Stimulated activated naive CD8-positive, alpha-beta T cell treated with anti-CD3 and anti-CD28 coated beads, Interleukin-15, Interleukin-2, amounts not matched to agents 100 ng/mL and 50 ng/mL, for 24 hours (primary cell): ENCODE measurements around the gene GALNT18.

Experiments
- H3K27ac Mint-ChIP-seq: one replicate; pipeline ENCODE4 v1.8.0; 2021; ENCODE audit warnings: mild to moderate bottlenecking, mixed read lengths
- H3K27me3 Mint-ChIP-seq: one replicate; pipeline ENCODE4 v1.8.0; 2021; ENCODE audit warnings: mixed read lengths
- H3K36me3 Mint-ChIP-seq: one replicate; pipeline ENCODE4 v1.8.0; 2021; ENCODE audit warnings: low read depth, mixed read lengths
- H3K4me1 Mint-ChIP-seq: one replicate; pipeline ENCODE4 v1.8.0; 2021; ENCODE audit warnings: low read depth, mixed read lengths
- H3K4me3 Mint-ChIP-seq: one replicate; pipeline ENCODE4 v1.8.0; 2021; ENCODE audit warnings: mild to moderate bottlenecking, mixed read lengths
- H3K9me3 Mint-ChIP-seq: one replicate; pipeline ENCODE4 v1.8.0; 2021; ENCODE audit warnings: mixed read lengths

The GALNT18 gene

GRCh38 chr11:11501546-11502262 is 120.1 kb downstream of the GALNT18 start:
- Mint-ChIP-seq H3K27ac (no peak overlapping the region), H3K27me3 (peaks cover 7% of the 10 kb centered on the region), H3K4me3 (no peak overlapping the region), H3K4me1 (no peaks in the 10 kb centered on the region), H3K36me3 (no peaks in the 10 kb centered on the region), H3K9me3 (no peaks in the 10 kb centered on the region)

GRCh38 chr11:11500744-11501487 is 120.9 kb downstream of the GALNT18 start:
- peaks cover 7% of the 10 kb centered on the region for H3K27me3 Mint-ChIP-seq
- no peaks in the 10 kb centered on the region for H3K4me1 Mint-ChIP-seq
- H3K36me3 Mint-ChIP-seq: no peaks in the 10 kb centered on the region
- H3K27ac Mint-ChIP-seq: no peak overlapping the region
- H3K4me3 Mint-ChIP-seq: no peak overlapping the region
- no peaks in the 10 kb centered on the region for H3K9me3 Mint-ChIP-seq

- H3K4me1 Mint-ChIP-seq: no peaks in the 10 kb centered on the region
- no peak overlapping the region for H3K4me3 Mint-ChIP-seq
- H3K27me3 Mint-ChIP-seq: peaks cover 7% of the 10 kb centered on the region
- no peaks in the 10 kb centered on the region for H3K36me3 Mint-ChIP-seq
- H3K27ac Mint-ChIP-seq: no peak overlapping the region
- H3K9me3 Mint-ChIP-seq: no peaks in the 10 kb centered on the region
Measured at GRCh38 chr11:11499300-11499699, 122.5 kb downstream of the GALNT18 start.

- H3K36me3 Mint-ChIP-seq: no peaks in the 10 kb centered on the region
- no peak overlapping the region for H3K27ac Mint-ChIP-seq
- H3K27me3 Mint-ChIP-seq: peaks cover 8% of the 10 kb centered on the region
- H3K4me3 Mint-ChIP-seq: no peak overlapping the region
- no peaks in the 10 kb centered on the region for H3K9me3 Mint-ChIP-seq
- H3K4me1 Mint-ChIP-seq: no peaks in the 10 kb centered on the region
Measured at GRCh38 chr11:11498195-11498594, 123.6 kb downstream of the GALNT18 start.

GRCh38 chr11:11496879-11497278 is 124.9 kb downstream of the GALNT18 start:
- H3K36me3 Mint-ChIP-seq: no peaks in the 10 kb centered on the region
- peaks cover 12% of the 10 kb centered on the region for H3K27me3 Mint-ChIP-seq
- H3K27ac Mint-ChIP-seq: no peak overlapping the region
- no peaks in the 10 kb centered on the region for H3K9me3 Mint-ChIP-seq
- H3K4me1 Mint-ChIP-seq: no peaks in the 10 kb centered on the region
- H3K4me3 Mint-ChIP-seq: no peak overlapping the region

- Mint-ChIP-seq H3K27ac (no peak overlapping the region), H3K27me3 (peaks cover 12% of the 10 kb centered on the region), H3K4me1 (no peaks in the 10 kb centered on the region), H3K9me3 (no peaks in the 10 kb centered on the region), H3K4me3 (no peak overlapping the region), H3K36me3 (no peaks in the 10 kb centered on the region)
Measured at GRCh38 chr11:11494348-11494747, 127.5 kb downstream of the GALNT18 start.

- no peaks in the 10 kb centered on the region for H3K36me3 Mint-ChIP-seq
- peaks cover 12% of the 10 kb centered on the region for H3K27me3 Mint-ChIP-seq
- H3K4me3 Mint-ChIP-seq: no peak overlapping the region
- no peaks in the 10 kb centered on the region for H3K9me3 Mint-ChIP-seq
- no peak overlapping the region for H3K27ac Mint-ChIP-seq
- no peaks in the 10 kb centered on the region for H3K4me1 Mint-ChIP-seq
Measured at GRCh38 chr11:11493698-11494097, 128.1 kb downstream of the GALNT18 start.

- H3K4me1 Mint-ChIP-seq: no peaks in the 10 kb centered on the region
- no peak overlapping the region for H3K4me3 Mint-ChIP-seq
- H3K36me3 Mint-ChIP-seq: no peaks in the 10 kb centered on the region
Measured at GRCh38 chr11:11491589-11491988, 130.2 kb downstream of the GALNT18 start.

GRCh38 chr11:11491014-11491413 is 130.8 kb downstream of the GALNT18 start:
- Mint-ChIP-seq H3K36me3 (no peaks in the 10 kb centered on the region), H3K27ac (no peak overlapping the region), H3K4me3 (no peak overlapping the region), H3K27me3 (peaks cover 21% of the 10 kb centered on the region), H3K9me3 (no peaks in the 10 kb centered on the region), H3K4me1 (no peaks in the 10 kb centered on the region)

More at GRCh38 chr11:11491589-11491988, 130.2 kb downstream of the GALNT18 start:
- H3K27me3 Mint-ChIP-seq: peaks cover 21% of the 10 kb centered on the region
- H3K27ac Mint-ChIP-seq: no peak overlapping the region
- H3K9me3 Mint-ChIP-seq: no peaks in the 10 kb centered on the region

- Mint-ChIP-seq H3K4me1 (no peaks in the 10 kb centered on the region), H3K27me3 (peaks cover 9% of the 10 kb centered on the region), H3K4me3 (no peak overlapping the region), H3K9me3 (no peaks in the 10 kb centered on the region), H3K27ac (no peak overlapping the region), H3K36me3 (no peaks in the 10 kb centered on the region)
Measured at GRCh38 chr11:11486423-11486822, 135.4 kb downstream of the GALNT18 start.

GRCh38 chr11:11486002-11486401 is 135.8 kb downstream of the GALNT18 start:
- H3K4me3 Mint-ChIP-seq: no peak overlapping the region
- no peaks in the 10 kb centered on the region for H3K9me3 Mint-ChIP-seq
- peaks cover 9% of the 10 kb centered on the region for H3K27me3 Mint-ChIP-seq
- H3K27ac Mint-ChIP-seq: no peak overlapping the region
- H3K36me3 Mint-ChIP-seq: no peaks in the 10 kb centered on the region
- no peaks in the 10 kb centered on the region for H3K4me1 Mint-ChIP-seq

GRCh38 chr11:11483627-11484026 is 138.2 kb downstream of the GALNT18 start:
- H3K27ac Mint-ChIP-seq: no peak overlapping the region
- H3K27me3 Mint-ChIP-seq: peaks cover 9% of the 10 kb centered on the region
- no peaks in the 10 kb centered on the region for H3K4me1 Mint-ChIP-seq
- H3K36me3 Mint-ChIP-seq: no peaks in the 10 kb centered on the region
- H3K4me3 Mint-ChIP-seq: no peak overlapping the region
- no peaks in the 10 kb centered on the region for H3K9me3 Mint-ChIP-seq

- peaks cover 3% of the 10 kb centered on the region for H3K27me3 Mint-ChIP-seq
- H3K27ac Mint-ChIP-seq: no peak overlapping the region
- no peaks in the 10 kb centered on the region for H3K36me3 Mint-ChIP-seq
- no peaks in the 10 kb centered on the region for H3K4me1 Mint-ChIP-seq
- no peak overlapping the region for H3K4me3 Mint-ChIP-seq
- H3K9me3 Mint-ChIP-seq: no peaks in the 10 kb centered on the region
Measured at GRCh38 chr11:11482730-11483129, 139.1 kb downstream of the GALNT18 start.

GRCh38 chr11:11481371-11481770 is 140.4 kb downstream of the GALNT18 start:
- no peaks in the 10 kb centered on the region for H3K27me3 Mint-ChIP-seq
- H3K27ac Mint-ChIP-seq: no peak overlapping the region
- H3K9me3 Mint-ChIP-seq: no peaks in the 10 kb centered on the region
- H3K36me3 Mint-ChIP-seq: no peaks in the 10 kb centered on the region
- H3K4me1 Mint-ChIP-seq: no peaks in the 10 kb centered on the region
- H3K4me3 Mint-ChIP-seq: no peak overlapping the region

- Mint-ChIP-seq H3K36me3 (no peaks in the 10 kb centered on the region), H3K4me3 (no peak overlapping the region), H3K4me1 (no peaks in the 10 kb centered on the region), H3K9me3 (no peaks in the 10 kb centered on the region), H3K27ac (no peak overlapping the region), H3K27me3 (no peaks in the 10 kb centered on the region)
Measured at GRCh38 chr11:11480971-11481370, 140.8 kb downstream of the GALNT18 start.
